HFFc6 (cell line): Measurements from ENCODE around the gene ZNF496. TPM values are rescaled to one million over a fixed set of nuclear protein-coding genes. Genes with fewer than 3 reads are reported as not detected.

Source experiments
- DNase-seq: peaks from one replicate; pipeline ENCODE4 v3.0.0-alpha.2; 2018
- H3K27ac Mint-ChIP-seq: 2 replicates; pipeline ENCODE4 v1.8.0; 2020; ENCODE audit warnings: mild to moderate bottlenecking, mixed read lengths
- H3K27me3 Mint-ChIP-seq: 2 replicates; pipeline ENCODE4 v1.8.0; 2021; ENCODE audit warnings: mild to moderate bottlenecking, moderate library complexity, mixed read lengths; ENCODE audit not compliant: insufficient read depth
- H3K36me3 Mint-ChIP-seq: 2 replicates; pipeline ENCODE4 v1.8.0; 2021; ENCODE audit warnings: low read depth, mixed read lengths
- H3K4me1 Mint-ChIP-seq: 2 replicates; pipeline ENCODE4 v1.8.0; 2020; ENCODE audit warnings: low read depth, mixed read lengths
- H3K4me3 Mint-ChIP-seq: 2 replicates; pipeline ENCODE4 v1.8.0; 2020; ENCODE audit warnings: mild to moderate bottlenecking, moderate library complexity, mixed read lengths
- H3K9me3 Mint-ChIP-seq: 2 replicates; pipeline ENCODE4 v1.8.0; 2020; ENCODE audit warnings: mild to moderate bottlenecking, mixed read lengths
- total RNA-seq, 6 experiments: library from RNA; stranded (reverse); fragmentation: NEBNext Ultra II Directional; extraction: Animal tissue kit (Norgen Biotek cat#: 25700); gene quantifications; 2 replicates in 1 of 6; 3 replicates in 5 of 6; pipeline ENCODE4 v1.2.3, GENCODE V29; 2021
- TF ChIP-seq, protein P1 (sequence below): fragments of 200-600 bp; sonication (generic); IDR thresholded peaks from 2 replicates; pipeline ENCODE4 v1.5.0; 2021; ENCODE audit warnings: antibody characterized with exemption, mild to moderate bottlenecking

Gene ZNF496
- total RNA-seq, 6 experiments from 2014 or later: 13.7 to 19.9 (median 17.1) TPM

DNA sequence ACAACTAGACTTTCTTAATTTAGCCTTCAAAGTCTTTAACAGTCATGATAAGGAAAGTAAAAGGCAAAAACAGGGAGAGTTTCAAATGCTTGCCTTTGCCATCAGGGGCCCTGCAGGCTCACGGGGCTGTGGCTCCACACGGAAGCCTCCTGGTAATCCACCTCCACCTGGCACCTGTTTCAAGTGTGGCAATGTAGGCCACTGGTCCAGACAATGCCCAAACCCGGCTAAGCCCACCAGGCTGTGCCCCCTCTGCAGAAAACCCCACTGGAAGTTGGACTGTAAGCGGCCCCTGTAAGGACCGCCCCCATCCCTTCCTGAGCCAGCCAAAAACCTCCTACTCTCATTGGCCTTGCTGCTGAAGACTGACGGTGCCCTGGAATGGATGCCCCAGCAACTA is 43.3 kb downstream of the ZNF496 start:
- Mint-ChIP-seq H3K27ac (no peak overlapping the region), H3K4me1 (peaks cover 6% of the 10 kb centered on the region; the same call in 1 of the 2 replicates)
- TF ChIP-seq, protein P1, sequence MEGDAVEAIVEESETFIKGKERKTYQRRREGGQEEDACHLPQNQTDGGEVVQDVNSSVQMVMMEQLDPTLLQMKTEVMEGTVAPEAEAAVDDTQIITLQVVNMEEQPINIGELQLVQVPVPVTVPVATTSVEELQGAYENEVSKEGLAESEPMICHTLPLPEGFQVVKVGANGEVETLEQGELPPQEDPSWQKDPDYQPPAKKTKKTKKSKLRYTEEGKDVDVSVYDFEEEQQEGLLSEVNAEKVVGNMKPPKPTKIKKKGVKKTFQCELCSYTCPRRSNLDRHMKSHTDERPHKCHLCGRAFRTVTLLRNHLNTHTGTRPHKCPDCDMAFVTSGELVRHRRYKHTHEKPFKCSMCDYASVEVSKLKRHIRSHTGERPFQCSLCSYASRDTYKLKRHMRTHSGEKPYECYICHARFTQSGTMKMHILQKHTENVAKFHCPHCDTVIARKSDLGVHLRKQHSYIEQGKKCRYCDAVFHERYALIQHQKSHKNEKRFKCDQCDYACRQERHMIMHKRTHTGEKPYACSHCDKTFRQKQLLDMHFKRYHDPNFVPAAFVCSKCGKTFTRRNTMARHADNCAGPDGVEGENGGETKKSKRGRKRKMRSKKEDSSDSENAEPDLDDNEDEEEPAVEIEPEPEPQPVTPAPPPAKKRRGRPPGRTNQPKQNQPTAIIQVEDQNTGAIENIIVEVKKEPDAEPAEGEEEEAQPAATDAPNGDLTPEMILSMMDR: no peak

GRCh38 chr1:247287460-247287859 is 44.2 kb downstream of the ZNF496 start:
- Mint-ChIP-seq H3K4me3 (no peak overlapping the region), H3K36me3 (peaks cover 11% of the 10 kb centered on the region), H3K27me3 (peaks cover 11% of the 10 kb centered on the region), H3K27ac (no peak overlapping the region), H3K9me3 (peaks cover 21% of the 10 kb centered on the region), H3K4me1 (no peaks in the 10 kb centered on the region)
- DNase-seq: no peak
- TF ChIP-seq, protein P1: peak; percentile 37

More for the DNA sequence above, 43.3 kb downstream of the ZNF496 start:
- peaks cover 21% of the 10 kb centered on the region for H3K9me3 Mint-ChIP-seq
- peaks cover 16% of the 10 kb centered on the region for H3K27me3 Mint-ChIP-seq
- DNase-seq: no peak
- H3K36me3 Mint-ChIP-seq: peaks cover 11% of the 10 kb centered on the region
- H3K4me3 Mint-ChIP-seq: no peak overlapping the region

DNA sequence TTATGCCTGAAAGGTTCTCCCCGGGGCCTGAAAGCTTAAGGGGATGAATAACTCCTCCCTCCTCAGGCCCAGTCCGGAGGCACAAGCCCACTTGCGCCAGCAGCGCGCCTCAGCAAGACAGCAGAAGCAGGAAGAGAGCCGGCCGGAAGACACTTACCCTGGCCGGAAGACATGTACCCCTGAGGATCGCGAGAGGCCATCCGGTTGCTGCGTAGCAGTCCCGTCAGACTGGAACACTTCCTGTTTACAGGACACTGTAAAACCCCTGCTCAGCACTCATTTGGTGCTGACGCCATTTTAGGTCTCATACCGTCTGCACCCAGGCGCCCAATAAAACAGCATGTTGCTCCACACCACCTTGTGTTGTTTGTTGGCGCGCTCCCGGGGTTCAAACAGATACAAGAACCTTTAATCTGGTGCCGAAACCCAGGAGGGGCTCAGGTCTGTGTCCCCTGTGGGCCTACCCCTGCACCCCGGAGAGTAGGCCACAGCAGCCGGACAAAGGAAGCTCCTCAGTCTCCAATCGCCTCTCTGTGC is 45.5 kb downstream of the ZNF496 start:
- TF ChIP-seq, protein P1: no peak
- Mint-ChIP-seq H3K4me1 (peaks cover 2% of the 10 kb centered on the region; the same call in 1 of the 2 replicates), H3K9me3 (peaks cover 21% of the 10 kb centered on the region)

DNA sequence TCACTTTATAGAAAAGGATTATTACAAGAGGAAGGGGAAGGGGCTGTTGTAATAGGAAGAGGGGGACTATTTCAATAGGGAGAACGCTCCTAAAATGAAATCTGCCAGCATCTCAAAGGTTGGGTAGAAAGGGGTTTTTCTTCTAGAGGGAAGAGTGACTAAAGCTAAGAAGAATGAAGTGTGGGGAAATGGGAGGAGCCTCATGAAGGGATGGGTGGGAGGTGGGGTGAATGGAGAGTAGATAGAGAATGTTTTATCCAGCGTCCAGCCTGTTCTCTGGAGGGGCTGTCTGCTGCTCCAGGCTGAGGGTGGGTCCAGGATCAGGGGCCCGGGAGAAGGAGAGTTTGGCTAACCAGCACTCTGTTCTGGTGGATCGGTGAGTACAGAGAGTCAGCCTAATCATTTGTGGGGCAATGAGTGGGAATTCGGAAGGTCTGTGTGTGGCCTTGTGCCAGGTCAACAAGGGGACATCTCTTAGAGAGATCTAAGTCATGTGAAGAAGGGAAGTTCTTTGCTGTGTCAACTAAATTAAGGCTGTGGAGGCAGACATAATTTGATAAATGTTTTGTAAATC is 50.6 kb downstream of the ZNF496 start:
- H3K27ac Mint-ChIP-seq: no peak overlapping the region
- DNase-seq: no peak
- H3K4me3 Mint-ChIP-seq: peak overlapping the region; percentile 14; the same call in 1 of the 2 replicates
- H3K27me3 Mint-ChIP-seq: peaks cover 3% of the 10 kb centered on the region
- peaks cover 9% of the 10 kb centered on the region for H3K9me3 Mint-ChIP-seq
- TF ChIP-seq, protein P1: no peak
- peaks cover 3% of the 10 kb centered on the region; the same call in 1 of the 2 replicates for H3K36me3 Mint-ChIP-seq
- peaks cover 10% of the 10 kb centered on the region; the same call in 1 of the 2 replicates for H3K4me1 Mint-ChIP-seq

More for the DNA sequence above, 45.5 kb downstream of the ZNF496 start:
- peaks cover 10% of the 10 kb centered on the region for H3K27me3 Mint-ChIP-seq
- no peak overlapping the region for H3K27ac Mint-ChIP-seq
- H3K36me3 Mint-ChIP-seq: peaks cover 11% of the 10 kb centered on the region
- H3K4me3 Mint-ChIP-seq: no peak overlapping the region
- no peak for DNase-seq

GRCh38 chr1:247277191-247277590 is 54.5 kb downstream of the ZNF496 start:
- TF ChIP-seq, protein P1: no peak
- Mint-ChIP-seq H3K27me3 (peaks cover 3% of the 10 kb centered on the region; the same call in 1 of the 2 replicates), H3K9me3 (peaks cover 4% of the 10 kb centered on the region), H3K4me1 (peaks cover 10% of the 10 kb centered on the region; the same call in 1 of the 2 replicates), H3K4me3 (no peak overlapping the region), H3K36me3 (no peaks in the 10 kb centered on the region), H3K27ac (no peak overlapping the region)
- DNase-seq: no peak
